GM19099 (cell line): Measurements from ENCODE around the gene SRSF2.
A peak's percentile ranks its signal among the peaks of the same experiment; 100 is the strongest.

ENCODE experiments used
- POLR2A ChIP-seq: IDR thresholded peaks from 3 replicates; pipeline ENCODE4 v1.6.1; 2011; ENCODE audit warnings: low read depth; ENCODE audit not compliant: insufficient read length; ENCODE audit errors: extremely low read depth

The SRSF2 gene

GRCh38 chr17:76747716-76748363 lies 10.7 kb upstream of the SRSF2 start:
- TF ChIP-seq POLR2A: no peak

- no peak for TF ChIP-seq POLR2A
Measured at GRCh38 chr17:76744747-76745146, 7.6 kb upstream of the SRSF2 start.

- TF ChIP-seq POLR2A: no peak
Measured at GRCh38 chr17:76742958-76743357, 5.8 kb upstream of the SRSF2 start.

GRCh38 chr17:76740329-76741118 lies 3.4 kb upstream of the SRSF2 start:
- TF ChIP-seq POLR2A: no peak

GRCh38 chr17:76738468-76738850 lies 1.3 kb upstream of the SRSF2 start:
- no peak for TF ChIP-seq POLR2A

- no peak for TF ChIP-seq POLR2A
Measured at GRCh38 chr17:76737676-76738467, 741 bp upstream of the SRSF2 start, which contains the start of gene MFSD11. Gene MFSD11 (plus strand): TSS chr17:76738119. CDS start chr17:76738353, 234 bp downstream.

- peak; percentile 47 for TF ChIP-seq POLR2A
Measured at GRCh38 chr17:76736349-76737081, 616 bp downstream of the SRSF2 start.

GRCh38 chr17:76735586-76736348 lies 1.4 kb downstream of the SRSF2 start:
- no peak for TF ChIP-seq POLR2A

GRCh38 chr17:76735006-76735405 lies 2.1 kb downstream of the SRSF2 start:
- TF ChIP-seq POLR2A: no peak

GRCh38 chr17:76734080-76734840 lies 2.9 kb downstream of the SRSF2 start:
- peak; percentile 14 for TF ChIP-seq POLR2A

- TF ChIP-seq POLR2A: no peak
Measured at GRCh38 chr17:76733618-76733957, 3.5 kb downstream of the SRSF2 start.

GRCh38 chr17:76732734-76733617 lies 4.2 kb downstream of the SRSF2 start:
- peak; percentile 21 for TF ChIP-seq POLR2A
